GM12878 (cell line): ENCODE results near the gene RNF130. TPM values are rescaled to one million over a fixed set of nuclear protein-coding genes. Genes with fewer than 3 reads are reported as not detected.

Experiments used
- ATAC-seq: fragments of 200-7000 bp; cut with Tn5 transposase; 3 replicates; pipeline ENCODE4 v1.9.1; 2020; ENCODE audit warnings: mild to moderate bottlenecking, moderate library complexity
- BruUV-seq: library from RNA; stranded (reverse); fragments of 400-500 nt; replicated peaks from 2 replicates; lab custom pipeline; 2021; lab: Mats Ljungman, UMichigan
- CTCF ChIA-PET: fragments of 300-600 bp; sonication (Branson Sonifier 250); formaldehyde crosslinking; extraction: SDS; loops from one replicate; lab custom pipeline; 2021; ENCODE audit warnings: inconsistent platforms; lab: Yijun Ruan, JAX
- POLR2A ChIA-PET: fragments of 350-600 bp; formaldehyde crosslinking; extraction: SDS; loops from one replicate; lab custom pipeline; 2021; ENCODE audit warnings: inconsistent platforms; lab: Charles Lee
- RAD21 ChIA-PET: fragments of 300-600 bp; sonication (Branson Sonifier 250); formaldehyde crosslinking; loops from one replicate; lab custom pipeline; 2023; ENCODE audit warnings: antibody characterized with exemption; ENCODE audit not compliant: unreplicated experiment; lab: Charles Lee
- SMC1A ChIA-PET: fragments of 300-600 bp; sonication (Branson Sonifier 250); formaldehyde crosslinking; loops from one replicate; lab custom pipeline; 2023; ENCODE audit not compliant: unreplicated experiment, uncharacterized antibody; lab: Charles Lee
- DNase-seq: peaks from one replicate; pipeline ENCODE4 v3.0.0-alpha.2; 2011; ENCODE audit warnings: low read depth, low spot score
- FAIRE-seq: peaks from 3 replicates; lab custom pipeline; 2011; peaks lifted over from hg19 to GRCh38; lab: Jason Lieb, UNC
- H2AFZ ChIP-seq: 2 replicates; pipeline ENCODE4 v1.6.0; 2011; ENCODE audit warnings: low read depth, low read length, control low read depth; ENCODE audit not compliant: control insufficient read depth
- H3K27ac ChIP-seq: 2 replicates; pipeline ENCODE4 v1.5.1; 2011; ENCODE audit warnings: control low read depth; ENCODE audit not compliant: control insufficient read depth, insufficient read depth
- H3K27me3 ChIP-seq, 2 experiments: replicated peaks in 1 of 2; 2 replicates each; pipeline versions ENCODE4 v1.6.0 to v1.6.1; 2011; ENCODE audit warnings: low read length in 1 of 2; ENCODE audit not compliant: control insufficient read depth in 2 of 2, insufficient read depth in 2 of 2
- H3K36me3 ChIP-seq, 2 experiments: 2 replicates each; pipeline ENCODE4 v1.5.1; 2011; ENCODE audit warnings: low read length in 1 of 2; ENCODE audit not compliant: control insufficient read depth in 2 of 2, insufficient read depth in 2 of 2
- H3K4me1 ChIP-seq: 2 replicates; pipeline ENCODE4 v1.6.1; 2011; ENCODE audit warnings: mild to moderate bottlenecking, low read length, moderate library complexity, mixed read lengths; ENCODE audit not compliant: control insufficient read depth, insufficient read depth
- H3K4me2 ChIP-seq: 2 replicates; pipeline ENCODE4 v1.6.0; 2011; ENCODE audit warnings: control low read depth; ENCODE audit not compliant: control insufficient read depth, insufficient read depth
- H3K4me3 ChIP-seq: fragments of 200-600 bp; sonication (generic); 2 replicates; pipeline ENCODE4 v1.5.1; 2016
- H3K79me2 ChIP-seq: 2 replicates; pipeline ENCODE4 v1.6.0; 2011; ENCODE audit warnings: low read length; ENCODE audit not compliant: control insufficient read depth, insufficient read depth
- H3K9ac ChIP-seq: 2 replicates; pipeline ENCODE4 v1.8.0; 2011; ENCODE audit warnings: low read length, control low read depth, mixed read lengths; ENCODE audit not compliant: control insufficient read depth, insufficient read depth
- H3K9me3 ChIP-seq: replicated peaks from 3 replicates; pipeline ENCODE4 v1.5.1; 2011; ENCODE audit warnings: mild to moderate bottlenecking, low read length; ENCODE audit not compliant: control insufficient read depth, insufficient read depth
- H4K20me1 ChIP-seq: 2 replicates; pipeline ENCODE4 v1.6.0; 2011; ENCODE audit not compliant: control insufficient read depth, insufficient read depth
- CREB1 ChIP-seq: IDR thresholded peaks from 2 replicates; pipeline ENCODE4 v1.6.1; 2012; ENCODE audit warnings: low read depth, mild to moderate bottlenecking, inconsistent platforms
- NFYB ChIP-seq: IDR thresholded peaks from 2 replicates; pipeline ENCODE4 v1.6.1; 2011; ENCODE audit warnings: low read depth, mild to moderate bottlenecking, low read length, improper control_type of control experiment, moderate library complexity; ENCODE audit not compliant: insufficient read depth
- REST ChIP-seq: IDR thresholded peaks from 2 replicates; pipeline ENCODE4 v1.6.1; 2012; ENCODE audit warnings: mild to moderate bottlenecking, low read depth, low read length
- RFX5 ChIP-seq: IDR thresholded peaks from 2 replicates; pipeline ENCODE4 v1.6.1; 2011; ENCODE audit warnings: low read depth, low read length, improper control_type of control experiment
- SUZ12 ChIP-seq: fragments of 200-600 bp; sonication (generic); IDR thresholded peaks from one replicate; pipeline ENCODE4 v1.6.1; 2018; ENCODE audit warnings: antibody characterized with exemption, mild to moderate bottlenecking; ENCODE audit not compliant: unreplicated experiment
- WGBS: methylation state at CpG from one replicate; pipeline ENCODE4 v1.1.6; 2016; ENCODE audit warnings: low lambda C conversion rate; ENCODE audit not compliant: insufficient replicate concordance, insufficient coverage; ENCODE audit errors: missing lambda C conversion rate; 5-methylcytosine and 5-hydroxymethylcytosine counted together
- in situ Hi-C: fragments of 300-500 bp; cut with MboI; formaldehyde crosslinking; loops from 9 replicates; pipeline ENCODE4 v1.14.3; 2018; ENCODE audit warnings: mixed read lengths
- intact Hi-C: fragments of 100-400 bp; cut with micrococcal nuclease; formaldehyde crosslinking; loops from one replicate; pipeline ENCODE4 v1.14.2; 2022; ENCODE audit not compliant: unreplicated experiment
- microRNA counts: library from miRNA; unstranded; fragments of <30 nt; microRNA quantifications from one replicate; lab custom pipeline; 2016
- microRNA-seq: library from miRNA; unstranded; fragments of <30 nt; microRNA quantifications from one replicate; pipeline ENCODE4, GENCODE V29; 2018
- polyA plus RNA-seq, 11 experiments: library from polyadenylated mRNA; depleted of rRNA in 4 of 11; unstranded in 6 of 11; stranded (reverse) in 5 of 11; fragments of >200 nt; fragmentation: Nextera tagmentation in 4 of 11; fragmentation: Illumina TruSeq in 1 of 11; extraction: Ambion mirVana in 4 of 11; extraction: Trizol in 1 of 11; gene quantifications; 1 replicate in 1 of 11; 2 replicates in 10 of 11; pipeline versions ENCODE4 v1.2.1 to v1.2.3, GENCODE V29; 2011 to 2016; ENCODE audit warnings: inconsistent platforms in 2 of 11, missing spikeins in 2 of 11, low read depth in 1 of 11
- small RNA-seq: library from RNA; depleted of rRNA; stranded (forward); fragments of <200 nt; gene quantifications from one replicate; pipeline ENCODE3, GENCODE V24; 2014
- total RNA-seq, 4 experiments: library from RNA; depleted of rRNA in 3 of 4; stranded (reverse); fragments of >200 nt in 3 of 4; fragmentation: Illumina TruSeq in 1 of 4; extraction: Trizol in 1 of 4; gene quantifications; 2 replicates each; pipeline versions ENCODE4 v1.2.1 to v1.2.3, GENCODE V29; 2013 to 2021

Gene RNF130
- total and polyA plus RNA-seq, 10 of the 15 experiments (the other 5 are each of a cell fraction or from before 2014, with no cell fraction given): 0.04 to 0.36 (median 0.11) TPM; not detected in 1

DNA sequence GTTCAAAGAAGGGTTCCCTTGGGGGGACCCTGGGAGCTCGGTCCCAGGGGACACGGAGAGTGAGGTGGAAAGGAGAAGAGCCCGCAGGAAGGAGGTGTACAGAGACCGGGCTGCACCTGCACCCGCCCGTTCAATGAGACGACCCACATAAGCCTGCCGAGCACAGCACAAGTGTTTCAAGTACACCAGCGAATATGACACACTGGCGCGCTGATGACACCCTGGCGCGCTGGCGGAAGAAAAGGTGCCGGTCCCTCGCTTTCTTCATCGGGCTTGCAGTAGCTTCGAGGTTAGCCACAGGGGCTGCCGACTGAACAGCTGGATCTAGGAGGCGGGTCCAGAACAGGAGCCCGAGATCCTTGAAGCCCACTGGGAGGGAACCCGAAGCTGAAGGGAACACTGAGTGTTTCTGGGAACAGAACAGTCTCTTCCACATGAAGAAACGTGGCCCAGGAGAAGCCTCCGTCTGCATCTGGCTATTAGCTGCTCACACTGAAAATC is 165.2 kb downstream of the RNF130 start (continued):
- TF ChIP-seq REST (no peak), SUZ12 (no peak), CREB1 (no peak), RFX5 (no peak)

GRCh38 chr5:179905161-179905560 is 166.4 kb downstream of the RNF130 start:
- intact Hi-C loops: loop anchor here (5.0 kb wide), 1 partner anchor 98 kb away; the partner anchor contains the start of gene MGAT4B
- WGBS: 98% methylated on average over 8 of the region's 8 CpGs

More at GRCh38 chr5:179905161-179905560, 166.4 kb downstream of the RNF130 start:
- H4K20me1 ChIP-seq: no peaks in the 10 kb centered on the region
- H3K4me2 ChIP-seq: no peak overlapping the region
- peaks cover 18% of the 10 kb centered on the region for H3K79me2 ChIP-seq
- H3K4me1 ChIP-seq: peaks cover 12% of the 10 kb centered on the region
- CTCF ChIA-PET: interaction anchor here (2.6 kb wide), 1 partner anchor 103 kb away, joined by 19 read pairs; no protein-coding TSS in a partner anchor
- in situ Hi-C loops: no loop called here
- SMC1A ChIA-PET: interaction anchor here (2.4 kb wide), 1 partner anchor 103 kb away, joined by 9 read pairs; no protein-coding TSS in a partner anchor
- POLR2A ChIA-PET: no interaction called here
- RAD21 ChIA-PET: no interaction called here
- ATAC-seq (no peak), DNase-seq (no peak), FAIRE-seq (no peak)
- H3K4me3 ChIP-seq: no peak overlapping the region
- peaks cover 4 to 8% of the 10 kb centered on the region in 2 experiments; a peak in 3 of 4 replicates for H3K36me3 ChIP-seq
- no peaks in the 10 kb centered on the region for H3K27me3 ChIP-seq
- no peak overlapping the region for H3K9ac ChIP-seq
- no peaks in the 10 kb centered on the region for H3K9me3 ChIP-seq
- no peak for TF ChIP-seq NFYB
- H3K27ac ChIP-seq: no peak overlapping the region
- no peak overlapping the region for H2AFZ ChIP-seq
- BruUV-seq: no TSS peak

MicroRNAs encoded within 50 kb of the gene (microRNA counts, 767-probe panel; counts per million panel counts)
- 55.3 counts per million for microRNA hsa-miR-340-5p (lab: Ali Mortazavi, UCI)

Small RNA genes within 50 kb of the gene (microRNA-seq; reads per million reads assigned to microRNA genes)
- 3.0 reads per million, percentile 15 among the genes with 10 or more reads in this experiment for gene MIR340

Small RNA genes within 50 kb of the gene (small RNA-seq; reads per million reads assigned to genes)
- gene MIR340: 0.59 reads per million, percentile 14 among the genes with 10 or more reads in this experiment

Other genes starting within 250 kb of the RNF130 start
- 16.2 and 17.7 TPM in 2 replicates for gene MRNIP, start 212.9 kb downstream of the RNF130 start, total RNA-seq (2014; rRNA removed)
- 7.8 and 10.5 TPM in 2 replicates for gene MRNIP, start 212.9 kb downstream of the RNF130 start, total RNA-seq (2014; rRNA removed; fragmentation: Illumina TruSeq; extraction: Trizol)
- gene MRNIP, start 212.9 kb downstream of the RNF130 start, total RNA-seq (2021): 13.3 and 17.4 TPM in 2 replicates
- gene MRNIP, start 212.9 kb downstream of the RNF130 start, polyA plus RNA-seq (2011; rRNA removed): 30.4 and 30.9 TPM in 2 replicates
- 9.7 and 12.3 TPM in 2 replicates for gene MRNIP, start 212.9 kb downstream of the RNF130 start, polyA plus RNA-seq (2014; fragmentation: Illumina TruSeq; extraction: Trizol)
- 10 to 100 TPM in 1 of 2 experiments, 1 to 10 TPM in 1; 2.4 to 13.6 TPM for gene MRNIP, start 212.9 kb downstream of the RNF130 start, polyA plus RNA-seq (2014; fragmentation: Nextera tagmentation; extraction: Ambion mirVana)
- 28.3 and 28.9 TPM in 2 replicates for gene MRNIP, start 212.9 kb downstream of the RNF130 start, polyA plus RNA-seq (2014; rRNA removed)
- 10 to 100 TPM; 10.0 to 12.7 TPM for gene MRNIP, start 212.9 kb downstream of the RNF130 start, polyA plus RNA-seq (2016; fragmentation: Nextera tagmentation; extraction: Ambion mirVana)
- gene TBC1D9B, start 163.9 kb downstream of the RNF130 start, total RNA-seq (2014; rRNA removed): 18.9 and 26.4 TPM in 2 replicates
- gene TBC1D9B, start 163.9 kb downstream of the RNF130 start, total RNA-seq (2014; rRNA removed; fragmentation: Illumina TruSeq; extraction: Trizol): 31.0 and 33.1 TPM in 2 replicates
- 63.7 and 74.2 TPM in 2 replicates for gene TBC1D9B, start 163.9 kb downstream of the RNF130 start, total RNA-seq (2021)
- 30.6 and 42.7 TPM in 2 replicates for gene TBC1D9B, start 163.9 kb downstream of the RNF130 start, polyA plus RNA-seq (2011; rRNA removed)
- 25.4 and 34.2 TPM in 2 replicates for gene TBC1D9B, start 163.9 kb downstream of the RNF130 start, polyA plus RNA-seq (2014; fragmentation: Illumina TruSeq; extraction: Trizol)
- gene TBC1D9B, start 163.9 kb downstream of the RNF130 start, polyA plus RNA-seq (2014; fragmentation: Nextera tagmentation; extraction: Ambion mirVana): 1 to 10 TPM; 4.0 to 8.3 TPM
- 61.6 and 63.0 TPM in 2 replicates for gene TBC1D9B, start 163.9 kb downstream of the RNF130 start, polyA plus RNA-seq (2014; rRNA removed)
- 10 to 100 TPM; 34.9 to 36.4 TPM for gene TBC1D9B, start 163.9 kb downstream of the RNF130 start, polyA plus RNA-seq (2016; fragmentation: Nextera tagmentation; extraction: Ambion mirVana)
- not detected in 2 replicates for gene RASGEF1C, start 137.5 kb upstream of the RNF130 start, total RNA-seq (2014; rRNA removed)
- not detected in 2 replicates for gene RASGEF1C, start 137.5 kb upstream of the RNF130 start, total RNA-seq (2014; rRNA removed; fragmentation: Illumina TruSeq; extraction: Trizol)
- not detected in 2 replicates for gene RASGEF1C, start 137.5 kb upstream of the RNF130 start, total RNA-seq (2021)
- gene RASGEF1C, start 137.5 kb upstream of the RNF130 start, polyA plus RNA-seq (2011; rRNA removed): not detected in 2 replicates
- not detected in 2 replicates for gene RASGEF1C, start 137.5 kb upstream of the RNF130 start, polyA plus RNA-seq (2014; fragmentation: Illumina TruSeq; extraction: Trizol)
- not detected for gene RASGEF1C, start 137.5 kb upstream of the RNF130 start, polyA plus RNA-seq (2014; fragmentation: Nextera tagmentation; extraction: Ambion mirVana)
- gene RASGEF1C, start 137.5 kb upstream of the RNF130 start, polyA plus RNA-seq (2014; rRNA removed): not detected in 2 replicates
- gene RASGEF1C, start 137.5 kb upstream of the RNF130 start, polyA plus RNA-seq (2016; fragmentation: Nextera tagmentation; extraction: Ambion mirVana): not detected
- 18.5 and 19.5 TPM in 2 replicates for gene MAPK9, start 220.3 kb upstream of the RNF130 start, total RNA-seq (2014; rRNA removed)
- 23.6 and 23.9 TPM in 2 replicates for gene MAPK9, start 220.3 kb upstream of the RNF130 start, total RNA-seq (2014; rRNA removed; fragmentation: Illumina TruSeq; extraction: Trizol)
- gene MAPK9, start 220.3 kb upstream of the RNF130 start, total RNA-seq (2021): 29.9 and 31.1 TPM in 2 replicates
- 52.9 and 57.9 TPM in 2 replicates for gene MAPK9, start 220.3 kb upstream of the RNF130 start, polyA plus RNA-seq (2011; rRNA removed)
- 33.5 and 43.4 TPM in 2 replicates for gene MAPK9, start 220.3 kb upstream of the RNF130 start, polyA plus RNA-seq (2014; fragmentation: Illumina TruSeq; extraction: Trizol)
- gene MAPK9, start 220.3 kb upstream of the RNF130 start, polyA plus RNA-seq (2014; fragmentation: Nextera tagmentation; extraction: Ambion mirVana): 1 to 10 TPM; 4.8 to 6.8 TPM
- 23.1 and 26.8 TPM in 2 replicates for gene MAPK9, start 220.3 kb upstream of the RNF130 start, polyA plus RNA-seq (2014; rRNA removed)
- gene MAPK9, start 220.3 kb upstream of the RNF130 start, polyA plus RNA-seq (2016; fragmentation: Nextera tagmentation; extraction: Ambion mirVana): 10 to 100 TPM in 1 of 2 experiments, 1 to 10 TPM in 1; 2.1 to 20.3 TPM